GM13977 (cell line): ENCODE measurements around the gene UCN.
"Not testable (repeated sequence)": the region's sequence is repeated elsewhere in the genome, so short reads cannot be mapped to it uniquely, and the experiment has no call there.

Experiments used
- DNase-seq: peaks from one replicate; pipeline ENCODE4 v3.0.0; 2012; ENCODE audit warnings: low spot score
- in situ Hi-C: fragments of 300-500 bp; cut with MboI; formaldehyde crosslinking; loops from one replicate; pipeline ENCODE4 v1.12.0; 2022; ENCODE audit warnings: low sequenced_read_pairs, low pct_unique_long_range_greater_than_20kb, mixed read lengths, inconsistent platforms; ENCODE audit not compliant: unreplicated experiment
- TF ChIP-seq, protein P1 (sequence below): IDR thresholded peaks from 2 replicates; pipeline ENCODE4 v1.5.1; 2012; ENCODE audit warnings: mild to moderate bottlenecking, control low read depth; ENCODE audit not compliant: insufficient read depth; ENCODE audit errors: extremely low read depth, missing control alignments

Gene UCN

DNA sequence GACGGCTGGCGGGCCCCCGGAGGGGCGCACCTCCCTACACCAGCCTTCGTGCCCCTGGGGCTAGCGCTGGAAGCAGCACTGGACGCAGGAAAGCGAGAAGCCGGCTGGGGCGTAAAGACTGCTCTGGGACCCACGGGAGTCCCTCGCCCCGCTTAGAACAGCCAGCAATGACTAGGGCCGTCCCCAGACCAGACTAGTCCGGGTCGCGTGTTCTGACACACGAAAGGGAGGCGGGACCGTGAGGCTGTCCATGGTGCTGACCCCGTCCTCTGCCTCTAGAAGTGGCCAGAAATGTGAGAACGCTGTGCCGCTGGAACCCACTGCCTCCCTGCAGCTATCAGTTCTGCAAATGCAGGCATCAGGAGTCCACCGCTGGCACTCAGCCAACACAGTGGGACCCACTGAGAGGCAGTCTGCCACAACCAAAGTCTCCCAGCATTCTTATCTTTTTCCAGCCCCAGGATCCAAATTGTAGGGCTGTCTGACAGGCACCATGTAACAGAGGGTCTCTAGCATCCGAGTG is at the start of gene UCN:
UCN (minus strand) TSS at position 87 of the 523 bp plus-strand sequence. CDS start 550 bp downstream, outside the sequence.
- TF ChIP-seq, protein P1, sequence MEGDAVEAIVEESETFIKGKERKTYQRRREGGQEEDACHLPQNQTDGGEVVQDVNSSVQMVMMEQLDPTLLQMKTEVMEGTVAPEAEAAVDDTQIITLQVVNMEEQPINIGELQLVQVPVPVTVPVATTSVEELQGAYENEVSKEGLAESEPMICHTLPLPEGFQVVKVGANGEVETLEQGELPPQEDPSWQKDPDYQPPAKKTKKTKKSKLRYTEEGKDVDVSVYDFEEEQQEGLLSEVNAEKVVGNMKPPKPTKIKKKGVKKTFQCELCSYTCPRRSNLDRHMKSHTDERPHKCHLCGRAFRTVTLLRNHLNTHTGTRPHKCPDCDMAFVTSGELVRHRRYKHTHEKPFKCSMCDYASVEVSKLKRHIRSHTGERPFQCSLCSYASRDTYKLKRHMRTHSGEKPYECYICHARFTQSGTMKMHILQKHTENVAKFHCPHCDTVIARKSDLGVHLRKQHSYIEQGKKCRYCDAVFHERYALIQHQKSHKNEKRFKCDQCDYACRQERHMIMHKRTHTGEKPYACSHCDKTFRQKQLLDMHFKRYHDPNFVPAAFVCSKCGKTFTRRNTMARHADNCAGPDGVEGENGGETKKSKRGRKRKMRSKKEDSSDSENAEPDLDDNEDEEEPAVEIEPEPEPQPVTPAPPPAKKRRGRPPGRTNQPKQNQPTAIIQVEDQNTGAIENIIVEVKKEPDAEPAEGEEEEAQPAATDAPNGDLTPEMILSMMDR, result no peak
- in situ Hi-C loops, result no loop called here
- no peak for DNase-seq

GRCh38 chr2:27356382-27357181 is 48.3 kb upstream of the UCN start, which contains the start of gene GTF3C2:
TSS of gene GTF3C2 (minus strand) at chr2:27356764. CDS start at chr2:27343554, 13,210 bp downstream.
- TF ChIP-seq, protein P1, result no peak
- in situ Hi-C loops, result no loop called here
- peak; percentile 91 for DNase-seq

DNA sequence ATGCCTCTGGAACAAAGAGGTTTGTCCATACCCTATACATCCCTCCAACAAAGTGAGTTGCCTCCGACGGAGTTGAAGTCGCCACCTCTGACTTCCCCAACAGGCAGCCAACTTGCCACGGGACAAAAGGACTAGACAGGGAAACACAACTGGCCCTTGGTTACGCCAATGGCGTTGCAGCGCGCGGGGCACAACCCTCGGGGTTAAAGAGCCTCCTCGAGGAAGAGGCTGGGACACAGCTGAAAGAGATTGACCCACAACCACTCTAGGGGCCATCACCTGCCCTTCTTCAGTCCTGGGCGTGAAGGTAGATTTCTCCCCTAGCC is 47.8 kb upstream of the UCN start:
- TF ChIP-seq, protein P1, result no peak
- in situ Hi-C loops, result no loop called here
- DNase-seq, result peak; percentile 68

DNA sequence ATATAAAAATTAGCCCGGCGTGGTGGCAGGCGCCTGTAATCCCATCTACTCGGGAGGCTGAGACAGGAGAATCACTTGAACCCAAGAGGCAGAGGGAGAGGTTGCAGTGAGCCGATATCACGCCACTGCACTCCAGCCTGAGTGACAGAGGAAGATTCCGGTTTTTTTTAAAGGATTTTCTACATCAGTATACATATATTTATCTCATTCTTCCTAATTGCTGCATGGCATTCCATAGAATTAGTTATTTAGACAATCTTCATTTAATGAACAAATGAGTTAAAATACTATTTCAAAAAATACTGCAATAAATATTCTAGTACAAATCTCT is 46.3 kb upstream of the UCN start:
- in situ Hi-C loops, result no loop called here
- no peak for DNase-seq

GRCh38 chr2:27353762-27354596 is 45.7 kb upstream of the UCN start:
- in situ Hi-C loops, result no loop called here
- TF ChIP-seq, protein P1, result no peak
- DNase-seq, result no peak

More for the DNA sequence above, 46.3 kb upstream of the UCN start:
- TF ChIP-seq, protein P1, result no peak

DNA sequence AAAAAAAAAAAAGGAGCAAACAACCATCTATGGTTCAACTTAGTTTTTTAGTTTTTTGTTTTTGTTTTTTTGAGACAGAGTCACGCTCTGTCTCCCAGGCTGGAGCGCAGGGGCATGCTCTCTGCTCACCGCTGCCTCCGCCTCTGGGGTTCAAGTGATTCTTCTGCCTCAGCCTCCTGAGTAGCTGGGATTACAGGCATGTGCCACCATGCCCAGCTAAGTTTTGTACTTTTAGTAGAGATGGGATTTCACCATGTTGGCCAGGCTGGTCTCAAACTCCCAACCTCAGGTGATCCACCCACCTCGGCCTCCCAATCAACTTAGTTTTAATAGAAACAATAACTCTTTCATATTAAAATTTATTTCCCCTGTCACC is 45.1 kb upstream of the UCN start:
- DNase-seq, in situ Hi-C loops: not testable (repeated sequence)
